Keratinocyte (primary cell): Measurements from ENCODE around the gene PDE1C. TPM values are rescaled to one million over a fixed set of nuclear protein-coding genes. Genes with fewer than 3 reads are reported as not detected.

Experiments used
- DNase-seq: peaks from one replicate; pipeline ENCODE4 v3.0.0-alpha.2; 2011; ENCODE audit warnings: low read depth, missing footprints, low spot score
- FAIRE-seq: peaks from 2 replicates; lab custom pipeline; 2011; peaks lifted over from hg19 to GRCh38; lab: Jason Lieb, UNC
- H2AFZ ChIP-seq: 2 replicates; pipeline ENCODE4 v1.6.0; 2012; ENCODE audit warnings: low read length, control low read depth, inconsistent platforms; ENCODE audit not compliant: control insufficient read depth
- H3K27ac ChIP-seq: 2 replicates; pipeline ENCODE4 v1.5.1; 2011; ENCODE audit warnings: low read length; ENCODE audit not compliant: control insufficient read depth, insufficient read depth
- H3K27me3 ChIP-seq: 3 replicates; pipeline ENCODE4 v1.6.0; 2011; ENCODE audit warnings: low read length; ENCODE audit not compliant: control insufficient read depth, insufficient read depth; ENCODE audit errors: extremely low read depth
- H3K36me3 ChIP-seq, 2 experiments: 2 replicates in 1 of 2; 3 replicates in 1 of 2; pipeline ENCODE4 v1.5.1; 2011; ENCODE audit warnings: low read length in 2 of 2, mild to moderate bottlenecking in 1 of 2; ENCODE audit not compliant: control insufficient read depth in 2 of 2, insufficient read depth in 2 of 2; ENCODE audit errors: extremely low read depth in 1 of 2
- H3K4me1 ChIP-seq: 3 replicates; pipeline ENCODE4 v1.5.1; 2011; ENCODE audit warnings: low read length; ENCODE audit not compliant: control insufficient read depth, insufficient read depth; ENCODE audit errors: extremely low read depth
- H3K4me2 ChIP-seq: 3 replicates; pipeline ENCODE4 v1.6.0; 2011; ENCODE audit warnings: low read depth, low read length; ENCODE audit not compliant: control insufficient read depth, insufficient read depth; ENCODE audit errors: extremely low read depth
- H3K4me3 ChIP-seq, 3 experiments: fragments of 200-600 bp in 1 of 3; sonication (generic) in 1 of 3; 2 replicates in 2 of 3; 3 replicates in 1 of 3; pipeline ENCODE4 v1.5.1; 2011 to 2016; ENCODE audit warnings: low read length in 3 of 3, mild to moderate bottlenecking in 3 of 3, control low read depth in 2 of 3, inconsistent platforms in 1 of 3, low read depth in 1 of 3, mixed read lengths in 1 of 3, mixed run types in 1 of 3, moderate library complexity in 1 of 3; ENCODE audit not compliant: control insufficient read depth in 2 of 3, insufficient read depth in 2 of 3; ENCODE audit errors: extremely low read depth in 1 of 3
- H3K79me2 ChIP-seq: 2 replicates; pipeline ENCODE4 v1.6.0; 2012; ENCODE audit warnings: low read length; ENCODE audit not compliant: control insufficient read depth, insufficient read depth
- H3K9ac ChIP-seq: 3 replicates; pipeline ENCODE4 v1.6.0; 2011; ENCODE audit warnings: low read length; ENCODE audit not compliant: control insufficient read depth, insufficient read depth; ENCODE audit errors: extremely low read depth
- H3K9me1 ChIP-seq: 3 replicates; pipeline ENCODE4 v1.6.0; 2011; ENCODE audit warnings: low read length; ENCODE audit not compliant: control insufficient read depth, insufficient read depth; ENCODE audit errors: extremely low read depth
- H3K9me3 ChIP-seq: 2 replicates; pipeline ENCODE4 v1.5.1; 2012; ENCODE audit warnings: low read depth, low read length; ENCODE audit not compliant: control insufficient read depth
- H4K20me1 ChIP-seq: 3 replicates; pipeline ENCODE4 v1.6.0; 2011; ENCODE audit warnings: low read length; ENCODE audit not compliant: control insufficient read depth, insufficient read depth; ENCODE audit errors: extremely low read depth
- CTCF ChIP-seq, 3 experiments: IDR thresholded peaks in 1 of 3; conservative IDR thresholded peaks in 1 of 3; optimal IDR thresholded peaks in 1 of 3; 2 replicates in 2 of 3; 3 replicates in 1 of 3; pipeline versions ENCODE3 to v1.5.1; 2011; ENCODE audit warnings: low read length in 3 of 3, mild to moderate bottlenecking in 3 of 3, moderate library complexity in 2 of 3, control low read depth in 1 of 3, inconsistent platforms in 1 of 3; ENCODE audit not compliant: insufficient read depth in 2 of 3; ENCODE audit errors: extremely low read depth in 1 of 3
- EZH2 ChIP-seq: IDR thresholded peaks from one replicate; pipeline ENCODE4 v1.6.1; 2012; ENCODE audit warnings: inconsistent platforms, mild to moderate bottlenecking, low read length, moderate library complexity
- dilution Hi-C: fragments of 300-500 bp; cut with MboI; formaldehyde crosslinking; loops from one replicate; pipeline ENCODE4 v1.7.0; 2020; ENCODE audit warnings: low sequenced_read_pairs; ENCODE audit not compliant: extremely low pct_ligation_motif_present
- polyA plus RNA-seq, 5 experiments: library from polyadenylated mRNA; depleted of rRNA in 3 of 5; stranded (reverse) in 3 of 5; stranded (forward) in 1 of 5; unstranded in 1 of 5; fragments of >200 nt; gene quantifications; 1 replicate in 1 of 5; 2 replicates in 3 of 5; 3 replicates in 1 of 5; pipeline versions ENCODE4 v1.2.1 to v1.2.3, GENCODE V29; 2011 to 2012; ENCODE audit warnings: missing spikeins in 2 of 5, low read depth in 1 of 5, low replicate concordance in 1 of 5

The PDE1C gene
- polyA plus RNA-seq, 1 donor (not counting 4 experiments of a cell fraction or from before 2014, with no cell fraction given): 2.5 TPM

GRCh38 chr7:31716355-31716754 lies 353.9 kb downstream of the PDE1C start:
- H3K9ac ChIP-seq: no peak overlapping the region
- H3K27me3 ChIP-seq: peaks cover 2% of the 10 kb centered on the region
- no peaks in the 10 kb centered on the region for H3K9me3 ChIP-seq
- H3K79me2 ChIP-seq: no peaks in the 10 kb centered on the region
- H3K36me3 ChIP-seq: no peaks in the 10 kb centered on the region
- DNase-seq (no peak), FAIRE-seq (no peak)
- H3K9me1 ChIP-seq: no peaks in the 10 kb centered on the region
- H4K20me1 ChIP-seq: no peaks in the 10 kb centered on the region
- H3K27ac ChIP-seq: no peak overlapping the region
- no peaks in the 10 kb centered on the region for H3K4me1 ChIP-seq
- no peak overlapping the region for H3K4me2 ChIP-seq
- dilution Hi-C loops: no loop called here
- no peak overlapping the region for H2AFZ ChIP-seq
- H3K4me3 ChIP-seq: no peak overlapping the region
- TF ChIP-seq CTCF (optimal IDR thresholded peaks at IDR 0.05 in 1 of 3, IDR thresholded peaks at IDR 0.05 in 1 of 3, conservative IDR thresholded peaks at IDR 0.05 in 1 of 3; ENCODE audit: extremely low read depth in 1 of 3, insufficient read depth in 2 of 3, low read length in 3 of 3) (no peak), EZH2 (no peak)

GRCh38 chr7:31710171-31710570 lies 360.0 kb downstream of the PDE1C start:
- DNase-seq (no peak), FAIRE-seq (no peak)
- H3K4me2 ChIP-seq: no peak overlapping the region
- TF ChIP-seq CTCF (optimal IDR thresholded peaks at IDR 0.05 in 1 of 3, IDR thresholded peaks at IDR 0.05 in 1 of 3, conservative IDR thresholded peaks at IDR 0.05 in 1 of 3; ENCODE audit: extremely low read depth in 1 of 3, insufficient read depth in 2 of 3, low read length in 3 of 3) (no peak), EZH2 (no peak)
- peaks cover 2% of the 10 kb centered on the region for H3K27me3 ChIP-seq
- no peaks in the 10 kb centered on the region for H4K20me1 ChIP-seq
- no peaks in the 10 kb centered on the region for H3K4me1 ChIP-seq
- H3K27ac ChIP-seq: no peak overlapping the region
- no peaks in the 10 kb centered on the region for H3K9me3 ChIP-seq
- no peak overlapping the region for H2AFZ ChIP-seq
- no peaks in the 10 kb centered on the region for H3K9me1 ChIP-seq
- no peak overlapping the region for H3K4me3 ChIP-seq
- dilution Hi-C loops: no loop called here
- no peaks in the 10 kb centered on the region for H3K79me2 ChIP-seq
- H3K36me3 ChIP-seq: no peaks in the 10 kb centered on the region
- no peak overlapping the region for H3K9ac ChIP-seq
